ENCODE results near the gene SETD7. TPM values are rescaled to one million over a fixed set of nuclear protein-coding genes. Genes with fewer than 3 reads are reported as not detected.

Gene SETD7
- total RNA-seq, 1 experiment from 2014 or later: 41.6 TPM

DNA sequence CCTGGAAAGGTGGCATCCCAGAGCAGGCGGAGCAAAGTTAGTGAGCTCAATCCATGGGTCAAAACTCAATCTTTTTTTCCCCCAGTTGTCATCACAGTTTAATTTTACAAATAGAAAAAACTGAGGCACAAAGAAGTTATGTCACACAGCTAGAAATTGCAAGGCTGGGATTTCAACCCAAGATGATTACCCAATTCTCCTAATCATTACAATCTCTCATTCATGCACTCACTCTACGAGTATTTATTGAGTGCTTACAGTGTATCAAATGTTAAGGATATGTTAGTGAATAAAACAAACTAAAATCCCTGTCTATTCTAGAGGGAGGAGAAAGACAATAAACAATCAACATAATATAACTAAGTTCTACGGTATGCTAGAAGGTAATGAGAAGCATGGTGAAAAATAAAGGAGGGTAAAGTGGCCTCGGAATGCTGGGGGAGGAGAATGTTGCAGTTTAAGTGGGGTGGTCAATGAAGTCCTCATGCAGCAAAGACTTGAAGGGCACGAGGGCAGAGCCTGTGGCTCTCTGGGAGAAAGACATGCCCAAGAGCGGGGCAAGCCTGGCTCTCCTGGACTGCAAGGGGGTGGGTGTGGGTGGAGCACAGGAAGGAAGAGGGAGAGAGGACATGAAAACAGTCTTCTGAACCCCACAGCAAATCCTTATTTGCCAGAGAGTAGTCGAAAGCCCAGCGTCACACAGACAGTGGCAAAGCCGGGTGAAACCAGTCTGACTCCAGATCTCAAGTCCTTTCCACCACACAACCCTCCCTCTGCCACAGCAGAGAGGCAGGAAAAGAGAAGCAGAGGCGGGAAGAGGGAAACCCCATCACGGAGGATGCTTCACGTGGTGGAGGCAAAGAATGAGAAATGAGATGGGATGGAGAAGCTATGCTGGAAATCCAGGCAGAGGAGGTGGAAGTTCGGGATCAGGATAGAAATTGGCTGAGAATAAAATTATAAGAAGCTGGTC lies 53.8 kb downstream of the SETD7 start:
- no peak for TF ChIP-seq TCF7L2 (IDR thresholded peaks at IDR 0.05; ENCODE audit: borderline replicate concordance, extremely low read depth, insufficient read depth, insufficient read length)
- no peak for TF ChIP-seq ZNF274 (IDR thresholded peaks at IDR 0.05; ENCODE audit: low read depth, low read length)
- TF ChIP-seq, protein P1, sequence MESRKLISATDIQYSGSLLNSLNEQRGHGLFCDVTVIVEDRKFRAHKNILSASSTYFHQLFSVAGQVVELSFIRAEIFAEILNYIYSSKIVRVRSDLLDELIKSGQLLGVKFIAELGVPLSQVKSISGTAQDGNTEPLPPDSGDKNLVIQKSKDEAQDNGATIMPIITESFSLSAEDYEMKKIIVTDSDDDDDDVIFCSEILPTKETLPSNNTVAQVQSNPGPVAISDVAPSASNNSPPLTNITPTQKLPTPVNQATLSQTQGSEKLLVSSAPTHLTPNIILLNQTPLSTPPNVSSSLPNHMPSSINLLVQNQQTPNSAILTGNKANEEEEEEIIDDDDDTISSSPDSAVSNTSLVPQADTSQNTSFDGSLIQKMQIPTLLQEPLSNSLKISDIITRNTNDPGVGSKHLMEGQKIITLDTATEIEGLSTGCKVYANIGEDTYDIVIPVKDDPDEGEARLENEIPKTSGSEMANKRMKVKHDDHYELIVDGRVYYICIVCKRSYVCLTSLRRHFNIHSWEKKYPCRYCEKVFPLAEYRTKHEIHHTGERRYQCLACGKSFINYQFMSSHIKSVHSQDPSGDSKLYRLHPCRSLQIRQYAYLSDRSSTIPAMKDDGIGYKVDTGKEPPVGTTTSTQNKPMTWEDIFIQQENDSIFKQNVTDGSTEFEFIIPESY (IDR thresholded peaks at IDR 0.05; ENCODE audit: extremely low read depth, insufficient replicate concordance, low read length): no peak
- no peak for TF ChIP-seq YY1 (IDR thresholded peaks at IDR 0.05; ENCODE audit: extremely low read depth, insufficient replicate concordance, low read depth, low read length)
- Histone ChIP-seq H3K27ac (ENCODE audit: low read depth, low read length) (no peak overlapping the region), H3K79me2 (ENCODE audit: insufficient read depth, low read length) (no peaks in the 10 kb centered on the region), H4K20me1 (ENCODE audit: insufficient read depth) (no peaks in the 10 kb centered on the region), H3K9me3 (ENCODE audit: control insufficient read depth in 1 of 2, insufficient read depth in 1 of 2, low read depth in 1 of 2, low read length in 2 of 2) (no peaks in the 10 kb centered on the region), H3K4me1 (ENCODE audit: control insufficient read depth in 1 of 2, insufficient read depth in 2 of 2, low read length in 2 of 2) (no peaks in the 10 kb centered on the region), H3K27me3 (ENCODE audit: insufficient read depth, low read length) (no peaks in the 10 kb centered on the region), H3K9ac (ENCODE audit: low read length) (no peak overlapping the region), H3K9me2 (ENCODE audit: insufficient read depth) (no peaks in the 10 kb centered on the region), H2AFZ (ENCODE audit: low read depth, low read length, poor library complexity, severe bottlenecking) (no peak overlapping the region), H3K4me2 (ENCODE audit: low read length) (no peak overlapping the region), H3K4me3 (replicated peaks in 1 of 2; ENCODE audit: low read depth in 1 of 2, low read length in 2 of 2) (no peak overlapping the region), H3K36me3 (ENCODE audit: control insufficient read depth in 1 of 2, insufficient read depth in 2 of 2, low read length in 2 of 2) (no peaks in the 10 kb centered on the region)
- intact Hi-C loops (cut with micrococcal nuclease): no loop called here
- ChIA-PET RAD21 (ENCODE audit: low non-redundant PET in 1 of 2, low total read pairs in 2 of 2, uncharacterized antibody in 2 of 2, unreplicated experiment in 2 of 2) (interaction anchor here in 1 of 2 experiments (0.6 kb wide), 1 partner anchor 10 kb away, joined by 3 read pairs; no protein-coding TSS in a partner anchor), POLR2A (no interaction called here), CTCF (interaction anchor here (1.2 kb wide), 1 partner anchor 472 kb away, joined by 5 read pairs; no protein-coding TSS in a partner anchor)
- ATAC-seq (no peak), DNase-seq (ENCODE audit: low read depth, low spot score) (no peak)
- no TSS peak for BruUV-seq (replicated peaks)

Measured in HCT116 (cell line).